SK-N-SH (cell line): ENCODE results near the gene SS18. TPM values are rescaled to one million over a fixed set of nuclear protein-coding genes. Genes with fewer than 3 reads are reported as not detected.

ENCODE experiments used
- CTCF ChIA-PET: fragments of 300-600, 350-600 bp; formaldehyde crosslinking; extraction: SDS; loops from one replicate; lab custom pipeline; 2021; lab: Yijun Ruan, JAX
- POLR2A ChIA-PET: fragments of 350-600 bp; sonication (Branson Sonifier 250); formaldehyde crosslinking; extraction: SDS; loops from one replicate; lab custom pipeline; 2020; ENCODE audit warnings: antibody characterized with exemption, inconsistent platforms; lab: Yijun Ruan, JAX
- DNase-seq: peaks from one replicate; pipeline ENCODE4 v3.0.0; 2012
- H2AFZ ChIP-seq: fragments of 200-600 bp; sonication (generic); 2 replicates; pipeline ENCODE4 v1.8.1; 2016; ENCODE audit warnings: antibody characterized with exemption, mild to moderate bottlenecking, low read depth
- H3F3A ChIP-seq: fragments of 200-600 bp; sonication (generic); replicated peaks from 2 replicates; pipeline ENCODE3; 2016; ENCODE audit warnings: antibody characterized with exemption, mild to moderate bottlenecking; ENCODE audit not compliant: insufficient read depth
- H3K27ac ChIP-seq, 2 experiments: fragments of 200-500 bp in 1 of 2; fragments of 200-600 bp in 1 of 2; sonication (Bioruptor generic) in 1 of 2; sonication (generic), shearing (Covaris generic) in 1 of 2; 2 replicates each; pipeline versions ENCODE4 v1.5.1 to v1.6.1; 2014 to 2016; ENCODE audit warnings: low read depth in 2 of 2, inconsistent platforms in 1 of 2, low read length in 1 of 2, mild to moderate bottlenecking in 1 of 2, mixed read lengths in 1 of 2
- H3K27me3 ChIP-seq: fragments of 200-600 bp; sonication (generic), shearing (Covaris generic); 2 replicates; pipeline ENCODE4 v1.6.1; 2016; ENCODE audit warnings: mixed run types; ENCODE audit not compliant: insufficient read depth
- H3K36me3 ChIP-seq, 2 experiments: fragments of 200-500 bp in 1 of 2; fragments of 200-600 bp in 1 of 2; sonication (Bioruptor generic) in 1 of 2; sonication (generic) in 1 of 2; replicated peaks in 1 of 2; 2 replicates each; pipeline versions ENCODE3 to v1.5.1; 2014 to 2016; ENCODE audit warnings: low read length in 1 of 2, mild to moderate bottlenecking in 1 of 2; ENCODE audit not compliant: insufficient read depth in 2 of 2, control insufficient read depth in 1 of 2
- H3K4me1 ChIP-seq, 2 experiments: fragments of 200-500 bp in 1 of 2; fragments of 200-600 bp in 1 of 2; sonication (Bioruptor generic) in 1 of 2; sonication (generic), shearing (Covaris generic) in 1 of 2; 2 replicates each; pipeline versions ENCODE4 v1.5.1 to v1.6.1; 2014 to 2016; ENCODE audit warnings: low read depth in 1 of 2, low read length in 1 of 2, mixed run types in 1 of 2; ENCODE audit not compliant: insufficient read depth in 2 of 2, control insufficient read depth in 1 of 2
- H3K4me2 ChIP-seq: fragments of 200-600 bp; sonication (generic), shearing (Covaris generic); 2 replicates; pipeline ENCODE4 v1.6.1; 2017; ENCODE audit warnings: mixed run types
- H3K4me3 ChIP-seq, 2 experiments: fragments of 200-500 bp in 1 of 2; fragments of 200-600 bp in 1 of 2; sonication (Bioruptor generic) in 1 of 2; sonication (generic), shearing (Covaris generic) in 1 of 2; 2 replicates each; pipeline versions ENCODE4 v1.5.1 to v1.8.1; 2014 to 2016; ENCODE audit warnings: low read depth in 2 of 2, inconsistent platforms in 1 of 2, low read length in 1 of 2, mild to moderate bottlenecking in 1 of 2, mixed read lengths in 1 of 2, moderate library complexity in 1 of 2
- H3K79me2 ChIP-seq: fragments of 200-600 bp; sonication (generic); 2 replicates; pipeline ENCODE4 v1.8.1; 2017; ENCODE audit warnings: mild to moderate bottlenecking; ENCODE audit not compliant: insufficient read depth
- H3K9ac ChIP-seq: fragments of 200-600 bp; sonication (generic); 2 replicates; pipeline ENCODE4 v1.6.1; 2017; ENCODE audit warnings: mixed run types
- H3K9me2 ChIP-seq: fragments of 200-600 bp; sonication (generic); 2 replicates; pipeline ENCODE4 v1.6.1; 2017; ENCODE audit warnings: mixed run types
- H3K9me3 ChIP-seq: fragments of 200-600 bp; sonication (generic); 2 replicates; pipeline ENCODE4 v1.6.1; 2017; ENCODE audit warnings: mixed run types, mild to moderate bottlenecking, moderate library complexity
- H4K20me1 ChIP-seq: fragments of 200-600 bp; sonication (generic); 2 replicates; pipeline ENCODE4 v1.6.1; 2017; ENCODE audit warnings: mild to moderate bottlenecking, mixed run types; ENCODE audit not compliant: insufficient read depth
- CHD2 ChIP-seq: fragments of 150-350 bp; IDR thresholded peaks from 2 replicates; pipeline ENCODE4 v1.6.1; 2018; ENCODE audit warnings: low read length; ENCODE audit not compliant: partially characterized antibody
- FOSL2 ChIP-seq: IDR thresholded peaks from 2 replicates; pipeline ENCODE4 v1.4.0; 2012; ENCODE audit warnings: low read depth, mild to moderate bottlenecking, moderate library complexity, borderline replicate concordance
- FOXM1 ChIP-seq: IDR thresholded peaks from 2 replicates; pipeline ENCODE4 v1.4.0; 2012; ENCODE audit warnings: low read depth, mild to moderate bottlenecking
- NFIC ChIP-seq: IDR thresholded peaks from 2 replicates; pipeline ENCODE4 v1.4.0; 2012; ENCODE audit warnings: borderline replicate concordance
- POLR2AphosphoS5 ChIP-seq: IDR thresholded peaks from 2 replicates; pipeline ENCODE4 v1.6.1; 2012; ENCODE audit warnings: low read depth, low read length
- SIN3A ChIP-seq: IDR thresholded peaks from 2 replicates; pipeline ENCODE4 v1.6.1; 2012; ENCODE audit warnings: low read depth, mild to moderate bottlenecking, low read length, moderate library complexity, borderline replicate concordance
- YY1 ChIP-seq: IDR thresholded peaks from 2 replicates; pipeline ENCODE4 v1.4.0; 2012; ENCODE audit warnings: low read depth, mild to moderate bottlenecking
- WGBS: methylation state at CpG from one replicate; pipeline ENCODE4 v1.1.6; 2017; ENCODE audit warnings: low lambda C conversion rate; 5-methylcytosine and 5-hydroxymethylcytosine counted together
- polyA plus RNA-seq, 3 experiments: library from polyadenylated mRNA; depleted of rRNA; stranded (reverse); fragments of >200 nt; gene quantifications; 2 replicates each; pipeline ENCODE4 v1.2.3, GENCODE V29; 2012
- TF ChIP-seq, protein P1 (sequence below): IDR thresholded peaks from 2 replicates; pipeline ENCODE4 v1.4.0; 2012; ENCODE audit warnings: low read depth, borderline replicate concordance
- TF ChIP-seq, protein P2 (sequence below): fragments of 150-350 bp; IDR thresholded peaks from 2 replicates; pipeline ENCODE4 v1.6.1; 2017; ENCODE audit warnings: antibody characterized with exemption, low read length, low read depth, borderline replicate concordance
- TF ChIP-seq, protein P3 (sequence below): fragments of 200-600 bp; sonication (generic); IDR thresholded peaks from 2 replicates; pipeline ENCODE4 v1.6.1; 2017; ENCODE audit warnings: antibody characterized with exemption, mild to moderate bottlenecking, moderate library complexity
- TF ChIP-seq, protein P4 (sequence below): fragments of 150-350 bp; IDR thresholded peaks from 2 replicates; pipeline ENCODE4 v1.6.1; 2016; ENCODE audit warnings: mild to moderate bottlenecking, low read depth, low read length
- TF ChIP-seq, protein P5 (sequence below): IDR thresholded peaks from 2 replicates; pipeline ENCODE4; 2012
- TF ChIP-seq, protein P6 (sequence below): IDR thresholded peaks from 2 replicates; pipeline ENCODE4 v1.4.0; 2012; ENCODE audit warnings: low read depth, borderline replicate concordance

Gene SS18
- polyA plus RNA-seq, 1 of the 3 experiments (the other 2 are of a cell fraction) = 98.6 TPM

DNA sequence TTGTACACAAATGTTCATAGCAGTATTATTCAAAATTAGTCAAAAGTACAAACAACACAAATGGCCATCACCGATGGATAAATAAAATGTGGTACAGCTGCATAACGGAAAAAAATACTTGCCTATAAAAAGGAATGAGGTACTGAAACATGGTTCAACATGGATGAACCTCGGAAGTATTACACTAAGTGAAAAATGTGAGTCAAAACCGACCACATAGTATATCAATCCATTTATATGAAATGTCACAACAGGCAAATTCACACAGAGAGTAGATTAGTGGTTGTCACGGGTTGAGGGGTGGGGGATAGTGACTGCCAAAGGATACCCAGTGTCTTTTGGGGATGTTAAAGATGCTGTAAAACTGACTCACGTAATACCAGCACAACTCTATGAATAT lies 3.5 kb downstream of the SS18 start:
- no peaks in the 10 kb centered on the region for H3K9me3 ChIP-seq
- H3K36me3 ChIP-seq = peaks cover 53 to 56% of the 10 kb centered on the region in 2 experiments
- H2AFZ ChIP-seq = no peak overlapping the region
- no peak for DNase-seq
- POLR2A ChIA-PET = no interaction called here
- TF ChIP-seq NFIC = no peak
- no peak for TF ChIP-seq FOXM1
- TF ChIP-seq, protein P1, sequence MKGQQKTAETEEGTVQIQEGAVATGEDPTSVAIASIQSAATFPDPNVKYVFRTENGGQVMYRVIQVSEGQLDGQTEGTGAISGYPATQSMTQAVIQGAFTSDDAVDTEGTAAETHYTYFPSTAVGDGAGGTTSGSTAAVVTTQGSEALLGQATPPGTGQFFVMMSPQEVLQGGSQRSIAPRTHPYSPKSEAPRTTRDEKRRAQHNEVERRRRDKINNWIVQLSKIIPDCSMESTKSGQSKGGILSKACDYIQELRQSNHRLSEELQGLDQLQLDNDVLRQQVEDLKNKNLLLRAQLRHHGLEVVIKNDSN = no peak
- TF ChIP-seq YY1 = no peak
- TF ChIP-seq POLR2AphosphoS5 = no peak
- TF ChIP-seq, protein P2, sequence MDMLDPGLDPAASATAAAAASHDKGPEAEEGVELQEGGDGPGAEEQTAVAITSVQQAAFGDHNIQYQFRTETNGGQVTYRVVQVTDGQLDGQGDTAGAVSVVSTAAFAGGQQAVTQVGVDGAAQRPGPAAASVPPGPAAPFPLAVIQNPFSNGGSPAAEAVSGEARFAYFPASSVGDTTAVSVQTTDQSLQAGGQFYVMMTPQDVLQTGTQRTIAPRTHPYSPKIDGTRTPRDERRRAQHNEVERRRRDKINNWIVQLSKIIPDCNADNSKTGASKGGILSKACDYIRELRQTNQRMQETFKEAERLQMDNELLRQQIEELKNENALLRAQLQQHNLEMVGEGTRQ = no peak
- TF ChIP-seq, protein P3, sequence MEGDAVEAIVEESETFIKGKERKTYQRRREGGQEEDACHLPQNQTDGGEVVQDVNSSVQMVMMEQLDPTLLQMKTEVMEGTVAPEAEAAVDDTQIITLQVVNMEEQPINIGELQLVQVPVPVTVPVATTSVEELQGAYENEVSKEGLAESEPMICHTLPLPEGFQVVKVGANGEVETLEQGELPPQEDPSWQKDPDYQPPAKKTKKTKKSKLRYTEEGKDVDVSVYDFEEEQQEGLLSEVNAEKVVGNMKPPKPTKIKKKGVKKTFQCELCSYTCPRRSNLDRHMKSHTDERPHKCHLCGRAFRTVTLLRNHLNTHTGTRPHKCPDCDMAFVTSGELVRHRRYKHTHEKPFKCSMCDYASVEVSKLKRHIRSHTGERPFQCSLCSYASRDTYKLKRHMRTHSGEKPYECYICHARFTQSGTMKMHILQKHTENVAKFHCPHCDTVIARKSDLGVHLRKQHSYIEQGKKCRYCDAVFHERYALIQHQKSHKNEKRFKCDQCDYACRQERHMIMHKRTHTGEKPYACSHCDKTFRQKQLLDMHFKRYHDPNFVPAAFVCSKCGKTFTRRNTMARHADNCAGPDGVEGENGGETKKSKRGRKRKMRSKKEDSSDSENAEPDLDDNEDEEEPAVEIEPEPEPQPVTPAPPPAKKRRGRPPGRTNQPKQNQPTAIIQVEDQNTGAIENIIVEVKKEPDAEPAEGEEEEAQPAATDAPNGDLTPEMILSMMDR = no peak
- TF ChIP-seq FOSL2 = no peak
- no peak for TF ChIP-seq SIN3A
- TF ChIP-seq, protein P4, sequence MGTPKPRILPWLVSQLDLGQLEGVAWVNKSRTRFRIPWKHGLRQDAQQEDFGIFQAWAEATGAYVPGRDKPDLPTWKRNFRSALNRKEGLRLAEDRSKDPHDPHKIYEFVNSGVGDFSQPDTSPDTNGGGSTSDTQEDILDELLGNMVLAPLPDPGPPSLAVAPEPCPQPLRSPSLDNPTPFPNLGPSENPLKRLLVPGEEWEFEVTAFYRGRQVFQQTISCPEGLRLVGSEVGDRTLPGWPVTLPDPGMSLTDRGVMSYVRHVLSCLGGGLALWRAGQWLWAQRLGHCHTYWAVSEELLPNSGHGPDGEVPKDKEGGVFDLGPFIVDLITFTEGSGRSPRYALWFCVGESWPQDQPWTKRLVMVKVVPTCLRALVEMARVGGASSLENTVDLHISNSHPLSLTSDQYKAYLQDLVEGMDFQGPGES = no peak
- H3K4me2 ChIP-seq = no peak overlapping the region
- CTCF ChIA-PET = interaction anchor here (0.6 to 0.8 kb wide), 2 partner anchors 245 to 384 kb away, joined by 3 to 4 read pairs; no protein-coding TSS in a partner anchor
- H3K4me1 ChIP-seq = peaks cover 0 to 10% of the 10 kb centered on the region in 2 experiments; a peak in 1 of 4 replicates
- no peak overlapping the region for H3K9ac ChIP-seq
- H3K4me3 ChIP-seq = no peak overlapping the region
- WGBS = 94% methylated on average over 6 of the region's 6 CpGs
- no peaks in the 10 kb centered on the region for H3K27me3 ChIP-seq
- H3K27ac ChIP-seq = no peak overlapping the region
- no peaks in the 10 kb centered on the region for H3K9me2 ChIP-seq
- peaks cover 3% of the 10 kb centered on the region for H3F3A ChIP-seq
- H3K79me2 ChIP-seq = peaks cover 84% of the 10 kb centered on the region
- peaks cover 45% of the 10 kb centered on the region for H4K20me1 ChIP-seq

DNA sequence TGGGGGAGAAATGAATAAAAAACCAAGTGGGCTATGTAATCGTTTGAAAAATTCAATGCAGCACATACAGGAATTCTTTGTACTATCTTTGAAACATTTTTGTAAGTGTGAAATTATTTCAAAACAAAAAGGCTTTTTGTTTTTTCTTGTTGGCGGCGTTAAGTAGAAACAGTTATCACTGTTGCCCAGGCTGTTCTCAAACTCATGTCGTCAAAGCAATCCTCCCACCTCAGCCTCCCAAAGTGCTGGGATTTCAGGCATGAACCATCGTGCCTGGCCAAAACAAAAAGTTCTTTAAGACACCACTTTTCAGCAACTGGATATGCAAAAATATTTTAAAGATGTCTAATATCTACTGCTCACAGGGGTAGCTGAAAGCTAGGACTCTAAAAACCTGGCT lies 5.4 kb downstream of the SS18 start:
- Histone ChIP-seq H3K9ac (no peak overlapping the region), H3K27ac (no peak overlapping the region), H3F3A (peaks cover 3% of the 10 kb centered on the region), H3K79me2 (peaks cover 100% of the 10 kb centered on the region), H3K9me2 (no peaks in the 10 kb centered on the region), H2AFZ (no peak overlapping the region), H3K4me3 (no peak overlapping the region), H3K9me3 (no peaks in the 10 kb centered on the region), H3K27me3 (no peaks in the 10 kb centered on the region), H3K4me2 (no peak overlapping the region), H3K36me3 (peaks cover 58 to 73% of the 10 kb centered on the region in 2 experiments), H4K20me1 (peaks cover 45% of the 10 kb centered on the region), H3K4me1 (peaks cover 0 to 10% of the 10 kb centered on the region in 2 experiments; a peak in 1 of 4 replicates)
- 100% methylated on average over 5 of the region's 5 CpGs for WGBS
- ChIA-PET POLR2A (no interaction called here), CTCF (no interaction called here)
- DNase-seq = no peak
- no peak for TF ChIP-seq CHD2
- TF ChIP-seq, protein P5, sequence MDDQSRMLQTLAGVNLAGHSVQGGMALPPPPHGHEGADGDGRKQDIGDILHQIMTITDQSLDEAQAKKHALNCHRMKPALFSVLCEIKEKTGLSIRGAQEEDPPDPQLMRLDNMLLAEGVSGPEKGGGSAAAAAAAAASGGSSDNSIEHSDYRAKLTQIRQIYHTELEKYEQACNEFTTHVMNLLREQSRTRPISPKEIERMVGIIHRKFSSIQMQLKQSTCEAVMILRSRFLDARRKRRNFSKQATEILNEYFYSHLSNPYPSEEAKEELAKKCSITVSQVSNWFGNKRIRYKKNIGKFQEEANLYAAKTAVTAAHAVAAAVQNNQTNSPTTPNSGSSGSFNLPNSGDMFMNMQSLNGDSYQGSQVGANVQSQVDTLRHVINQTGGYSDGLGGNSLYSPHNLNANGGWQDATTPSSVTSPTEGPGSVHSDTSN = no peak
- TF ChIP-seq, protein P6, sequence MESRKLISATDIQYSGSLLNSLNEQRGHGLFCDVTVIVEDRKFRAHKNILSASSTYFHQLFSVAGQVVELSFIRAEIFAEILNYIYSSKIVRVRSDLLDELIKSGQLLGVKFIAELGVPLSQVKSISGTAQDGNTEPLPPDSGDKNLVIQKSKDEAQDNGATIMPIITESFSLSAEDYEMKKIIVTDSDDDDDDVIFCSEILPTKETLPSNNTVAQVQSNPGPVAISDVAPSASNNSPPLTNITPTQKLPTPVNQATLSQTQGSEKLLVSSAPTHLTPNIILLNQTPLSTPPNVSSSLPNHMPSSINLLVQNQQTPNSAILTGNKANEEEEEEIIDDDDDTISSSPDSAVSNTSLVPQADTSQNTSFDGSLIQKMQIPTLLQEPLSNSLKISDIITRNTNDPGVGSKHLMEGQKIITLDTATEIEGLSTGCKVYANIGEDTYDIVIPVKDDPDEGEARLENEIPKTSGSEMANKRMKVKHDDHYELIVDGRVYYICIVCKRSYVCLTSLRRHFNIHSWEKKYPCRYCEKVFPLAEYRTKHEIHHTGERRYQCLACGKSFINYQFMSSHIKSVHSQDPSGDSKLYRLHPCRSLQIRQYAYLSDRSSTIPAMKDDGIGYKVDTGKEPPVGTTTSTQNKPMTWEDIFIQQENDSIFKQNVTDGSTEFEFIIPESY = no peak
- TF ChIP-seq, protein P3 = no peak
